Loucy (cell line): Measurements from ENCODE around the gene DLGAP5.
A peak's percentile ranks its signal among the peaks of the same experiment; 100 is the strongest.

Experiments
- CTCF ChIP-seq: fragments of 200-600 bp; sonication (generic); conservative IDR thresholded peaks from 2 replicates; pipeline ENCODE4 v1.5.1; 2014; ENCODE audit warnings: mild to moderate bottlenecking, antibody characterized with exemption, low read length
- EZH2phosphoT487 ChIP-seq: fragments of 200-600 bp; IDR thresholded peaks from 2 replicates; pipeline ENCODE4 v1.6.1; 2018; ENCODE audit warnings: antibody characterized with exemption, mild to moderate bottlenecking, moderate library complexity, borderline replicate concordance

GRCh38 chr14:55138091-55138490 lies 53.3 kb downstream of the DLGAP5 start:
- TF ChIP-seq CTCF (peak; percentile 53), EZH2phosphoT487 (no peak)
